HG03521 (cell line): ENCODE data around the gene XRCC1.

Experiments
- ATAC-seq: cut with Tn5 transposase; IDR thresholded peaks from one replicate; pipeline ENCODE4 v1.9.1; 2021; ENCODE audit warnings: mild to moderate bottlenecking, moderate library complexity; ENCODE audit not compliant: unreplicated experiment

Gene XRCC1

DNA sequence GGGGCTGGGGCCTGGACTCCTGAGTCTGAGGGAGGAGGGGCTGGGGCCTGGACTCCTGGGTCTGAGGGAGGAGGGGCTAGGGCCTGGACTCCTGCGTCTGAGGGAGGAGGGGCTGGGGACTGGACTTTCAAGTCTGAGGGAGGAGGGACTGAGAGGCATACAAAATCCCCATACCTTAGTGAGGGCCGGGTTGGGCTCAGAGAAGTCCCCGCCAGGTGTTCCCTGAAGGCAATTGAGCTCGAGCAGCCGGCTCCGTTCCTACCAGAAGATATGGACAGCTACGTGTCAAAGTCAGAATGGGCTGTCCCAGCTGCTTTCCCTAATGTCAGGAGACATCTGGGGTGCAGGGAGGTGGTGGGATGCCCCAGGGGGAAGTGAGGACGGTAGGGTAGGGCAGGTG is 80.2 kb downstream of the XRCC1 start:
- no peak for ATAC-seq
